Skin of body (tissue), 2 donors: Measurements from ENCODE around the gene HAUS1. TPM values are rescaled to one million over a fixed set of nuclear protein-coding genes. Genes with fewer than 3 reads are reported as not detected.

ENCODE experiments used
- small RNA-seq: library from RNA; depleted of rRNA; stranded (forward); fragments of <200 nt; gene quantifications from one replicate; pipeline ENCODE3, GENCODE V24; 2014; ENCODE audit warnings: low replicate concordance
- total RNA-seq: library from RNA; depleted of rRNA; stranded (reverse); fragments of >200 nt; gene quantifications from one replicate; pipeline ENCODE4 v1.2.3, GENCODE V29; 2014

The HAUS1 gene
- total RNA-seq, 1 donor from 2014 or later = 21.3 TPM

Small RNA genes within 50 kb of the gene (small RNA-seq; reads per million reads assigned to genes)
- gene RNU6-1278P = not detected
- 0.19 reads per million for gene RNY4P37

Other genes starting within 250 kb of the HAUS1 start
- gene EPG5, start 137.1 kb upstream of the HAUS1 start, total RNA-seq = 34.0 TPM
- 7.9 TPM for gene PSTPIP2, start 32.1 kb upstream of the HAUS1 start, total RNA-seq
- 369 TPM for gene ATP5F1A, start 6.1 kb upstream of the HAUS1 start, total RNA-seq